Tibial nerve (tissue), 4 donors: ENCODE measurements around the gene NTRK3. TPM values are rescaled to one million over a fixed set of nuclear protein-coding genes. Genes with fewer than 3 reads are reported as not detected.

Experiments used
- DNase-seq, 2 donors: peaks; one replicate each; pipeline ENCODE4 v3.0.0-alpha.2; 2019; ENCODE audit warnings: low spot score in 2 of 2
- H3K27ac ChIP-seq, 4 donors: fragments of 200-600 bp; sonication (generic) in 3 of 4; one replicate each; pipeline ENCODE4 v1.5.1; 2017 to 2019; ENCODE audit warnings: mild to moderate bottlenecking in 1 of 4
- H3K27me3 ChIP-seq, 2 donors: fragments of 200-600 bp; sonication (generic) in 1 of 2; one replicate each; pipeline versions ENCODE4 v1.5.1 to v1.6.0; 2017 to 2019
- H3K36me3 ChIP-seq, 3 donors: fragments of 200-600 bp; sonication (generic); one replicate each; pipeline ENCODE4 v1.5.1; 2018 to 2019
- H3K4me1 ChIP-seq, 4 donors: fragments of 200-600 bp; sonication (generic) in 3 of 4; one replicate each; pipeline ENCODE4 v1.5.1; 2017 to 2019
- H3K4me3 ChIP-seq, 4 donors: fragments of 200-600 bp; sonication (generic) in 3 of 4; one replicate each; pipeline ENCODE4 v1.5.1; 2017 to 2019; ENCODE audit warnings: mild to moderate bottlenecking in 1 of 4, moderate library complexity in 1 of 4
- H3K9me3 ChIP-seq, 4 donors: fragments of 200-600 bp; sonication (generic) in 3 of 4; one replicate each; pipeline ENCODE4 v1.5.1; 2017 to 2019
- EP300 ChIP-seq, 2 donors: sonication (generic); formaldehyde crosslinking; IDR thresholded peaks; one replicate each; pipeline ENCODE4 v1.6.1; 2017; ENCODE audit warnings: antibody characterized with exemption in 2 of 2, mild to moderate bottlenecking in 1 of 2
- POLR2A ChIP-seq, 2 donors: fragments of 450-650 bp; IDR thresholded peaks; one replicate each; pipeline ENCODE4 v1.6.1; 2017; ENCODE audit warnings: antibody characterized with exemption in 2 of 2, mild to moderate bottlenecking in 2 of 2, moderate library complexity in 2 of 2
- WGBS, 2 donors: methylation state at CpG; one replicate each; pipeline ENCODE4 v1.1.5; 2018; 5-methylcytosine and 5-hydroxymethylcytosine counted together
- total RNA-seq, 4 donors: library from RNA; depleted of rRNA; stranded (reverse); fragments of >200 nt; gene quantifications; one replicate each; pipeline ENCODE4 v1.1.0, GENCODE V29; 2016
- TF ChIP-seq, protein P1 (sequence below), 5 experiments: fragments of 200-600 bp in 3 of 5; fragments of 450-650 bp in 2 of 5; sonication (generic) in 3 of 5; IDR thresholded peaks; one replicate each; pipeline ENCODE4 v1.5.1; 2016 to 2019; ENCODE audit warnings: antibody characterized with exemption in 5 of 5, mild to moderate bottlenecking in 3 of 5, moderate library complexity in 2 of 5

The NTRK3 gene
- total RNA-seq, 4 donors from 2014 or later = 53.4 to 85.9 (median 83.6) TPM

DNA sequence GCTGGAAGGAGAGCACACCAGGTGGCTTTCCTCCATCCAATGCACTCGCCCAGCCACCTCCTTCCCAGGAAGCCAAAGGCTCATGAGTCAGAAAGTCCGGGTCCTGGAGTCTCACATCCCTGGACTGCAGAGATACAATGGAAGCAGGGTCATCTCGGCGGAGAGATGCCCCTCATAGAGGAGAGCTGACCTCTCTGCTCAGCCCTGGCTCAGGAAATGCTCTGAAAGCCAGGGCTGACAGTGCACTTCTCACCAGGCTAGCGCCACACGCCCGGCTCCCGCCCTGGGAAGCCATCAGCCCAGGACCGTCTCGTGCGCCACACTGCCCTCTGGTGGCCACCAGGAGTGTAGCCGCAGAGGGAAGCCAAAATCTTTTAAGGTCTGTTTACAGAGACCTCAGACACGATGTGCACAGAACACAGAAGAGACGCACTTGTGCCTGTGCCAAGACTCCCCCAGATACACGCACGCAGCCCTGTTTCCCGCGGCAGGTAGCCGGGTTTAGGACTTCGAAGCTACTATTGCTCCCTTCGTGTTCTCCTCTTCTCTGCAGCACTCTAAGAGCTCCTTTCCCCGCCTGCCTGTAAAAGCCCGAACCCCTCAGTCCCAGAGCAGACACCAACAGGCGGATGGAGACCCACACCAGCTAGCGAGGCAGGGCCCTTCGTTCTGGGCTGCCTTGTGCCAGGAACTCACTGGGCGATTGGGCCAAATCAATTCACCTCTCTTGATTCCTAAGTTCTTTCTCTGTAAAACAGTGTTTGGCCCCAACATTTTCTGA is 9.7 kb downstream of the NTRK3 start:
- DNase-seq = peak; percentile 55 to 73
- Histone ChIP-seq H3K27me3 (no peaks in the 10 kb centered on the region), H3K4me3 (peak overlapping the region in 2 of 4 donors; percentile 4 to 5), H3K9me3 (no peaks in the 10 kb centered on the region), H3K4me1 (peaks cover 0 to 30% (median 6%) of the 10 kb centered on the region in 4 donors), H3K27ac (peak overlapping the region in 1 of 4 donors; percentile 42), H3K36me3 (no peaks in the 10 kb centered on the region)
- no peak for TF ChIP-seq POLR2A (IDR thresholded peaks at IDR 0.05)
- TF ChIP-seq EP300 (IDR thresholded peaks at IDR 0.05) = peak in 1 of 2 donors; percentile 30
- TF ChIP-seq, protein P1, sequence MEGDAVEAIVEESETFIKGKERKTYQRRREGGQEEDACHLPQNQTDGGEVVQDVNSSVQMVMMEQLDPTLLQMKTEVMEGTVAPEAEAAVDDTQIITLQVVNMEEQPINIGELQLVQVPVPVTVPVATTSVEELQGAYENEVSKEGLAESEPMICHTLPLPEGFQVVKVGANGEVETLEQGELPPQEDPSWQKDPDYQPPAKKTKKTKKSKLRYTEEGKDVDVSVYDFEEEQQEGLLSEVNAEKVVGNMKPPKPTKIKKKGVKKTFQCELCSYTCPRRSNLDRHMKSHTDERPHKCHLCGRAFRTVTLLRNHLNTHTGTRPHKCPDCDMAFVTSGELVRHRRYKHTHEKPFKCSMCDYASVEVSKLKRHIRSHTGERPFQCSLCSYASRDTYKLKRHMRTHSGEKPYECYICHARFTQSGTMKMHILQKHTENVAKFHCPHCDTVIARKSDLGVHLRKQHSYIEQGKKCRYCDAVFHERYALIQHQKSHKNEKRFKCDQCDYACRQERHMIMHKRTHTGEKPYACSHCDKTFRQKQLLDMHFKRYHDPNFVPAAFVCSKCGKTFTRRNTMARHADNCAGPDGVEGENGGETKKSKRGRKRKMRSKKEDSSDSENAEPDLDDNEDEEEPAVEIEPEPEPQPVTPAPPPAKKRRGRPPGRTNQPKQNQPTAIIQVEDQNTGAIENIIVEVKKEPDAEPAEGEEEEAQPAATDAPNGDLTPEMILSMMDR (IDR thresholded peaks at IDR 0.05) = peak; percentile 92 to 96 (median 92)
- 14 to 15% methylated on average over 24 to 27 of the region's 27 CpGs for WGBS, 2 donors

DNA sequence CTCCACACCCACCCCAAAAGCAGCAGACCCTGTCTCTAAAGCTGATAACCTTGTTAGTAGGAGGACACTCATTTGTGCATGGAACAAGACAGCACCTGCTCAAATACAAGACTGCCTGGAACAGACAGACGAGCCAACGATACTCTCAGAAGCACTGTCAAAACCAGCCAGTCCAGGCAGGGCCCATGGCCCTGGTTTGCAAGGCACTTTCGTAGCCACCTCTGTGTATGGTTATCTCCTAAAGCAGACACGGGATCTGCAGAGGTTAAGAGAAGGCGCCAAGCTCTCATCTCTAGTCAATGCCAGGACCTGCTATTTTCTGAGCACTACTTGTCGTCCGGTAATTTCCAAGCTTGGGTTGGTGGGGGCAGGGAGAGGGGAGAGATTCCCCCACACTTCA is 10.5 kb downstream of the NTRK3 start:
- H3K4me3 ChIP-seq = no peak overlapping the region
- WGBS, 2 donors = 74 to 86% methylated on average over 6 to 7 of the region's 7 CpGs
- no peak for DNase-seq
- peaks cover 0 to 30% (median 8%) of the 10 kb centered on the region in 4 donors for H3K4me1 ChIP-seq
- TF ChIP-seq, protein P1 (IDR thresholded peaks at IDR 0.05) = no peak
- TF ChIP-seq EP300 (IDR thresholded peaks at IDR 0.05) = no peak
- TF ChIP-seq POLR2A (IDR thresholded peaks at IDR 0.05) = no peak
- no peaks in the 10 kb centered on the region for H3K36me3 ChIP-seq
- no peak overlapping the region for H3K27ac ChIP-seq
- no peaks in the 10 kb centered on the region for H3K27me3 ChIP-seq
- H3K9me3 ChIP-seq = no peaks in the 10 kb centered on the region

DNA sequence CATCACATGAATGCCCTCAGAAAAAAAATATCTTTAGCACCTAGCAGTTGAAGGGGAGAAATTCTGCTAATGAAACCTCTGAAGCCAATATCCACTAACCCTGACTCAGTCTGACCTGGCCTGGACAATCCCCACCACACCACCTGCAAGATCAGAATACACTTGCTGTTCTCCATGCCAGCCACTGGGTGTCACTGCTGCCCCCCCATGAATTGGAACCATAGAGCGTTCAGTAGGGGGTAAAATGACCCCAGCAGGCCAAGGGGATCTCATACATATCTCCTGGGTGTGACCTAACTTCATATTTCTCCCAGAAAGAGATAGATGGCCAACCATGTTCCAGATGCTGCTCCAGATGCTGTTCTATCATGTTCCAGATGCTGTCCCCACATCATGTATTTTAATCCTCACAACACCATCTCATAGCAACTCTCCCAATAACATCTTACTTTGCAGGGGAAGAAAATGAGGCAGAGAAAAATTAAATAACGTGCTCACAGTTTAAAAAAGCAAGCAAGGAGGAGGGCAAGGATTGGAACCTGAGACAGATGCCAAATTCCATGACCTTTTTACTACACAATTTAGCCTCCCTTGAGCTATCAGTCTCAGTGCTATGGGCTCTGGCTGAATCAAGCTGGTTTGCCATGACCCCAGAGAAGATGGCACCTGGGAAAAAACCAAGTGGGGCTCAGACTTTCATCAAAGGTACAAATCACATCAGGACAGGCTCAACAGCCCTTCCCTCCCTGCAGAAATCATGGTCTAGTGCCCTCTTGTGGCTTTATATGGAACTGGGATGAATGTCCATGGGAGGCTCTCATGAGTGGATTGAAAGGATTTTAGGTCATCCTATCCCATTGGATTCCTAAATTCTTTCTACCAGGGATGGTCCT is 12.4 kb downstream of the NTRK3 start:
- Histone ChIP-seq H3K36me3 (no peaks in the 10 kb centered on the region), H3K4me1 (peaks cover 0 to 35% (median 8%) of the 10 kb centered on the region in 4 donors), H3K27ac (no peak overlapping the region), H3K4me3 (no peak overlapping the region), H3K27me3 (no peaks in the 10 kb centered on the region), H3K9me3 (no peaks in the 10 kb centered on the region)
- peak in 1 of 2 donors; percentile 27 for DNase-seq
- TF ChIP-seq POLR2A (IDR thresholded peaks at IDR 0.05) (no peak), EP300 (IDR thresholded peaks at IDR 0.05) (no peak)
- TF ChIP-seq, protein P1 (IDR thresholded peaks at IDR 0.05) = peak; percentile 25 to 49 (median 37)
- 69% methylated on average over 2 of the region's 2 CpGs for WGBS, 2 donors

DNA sequence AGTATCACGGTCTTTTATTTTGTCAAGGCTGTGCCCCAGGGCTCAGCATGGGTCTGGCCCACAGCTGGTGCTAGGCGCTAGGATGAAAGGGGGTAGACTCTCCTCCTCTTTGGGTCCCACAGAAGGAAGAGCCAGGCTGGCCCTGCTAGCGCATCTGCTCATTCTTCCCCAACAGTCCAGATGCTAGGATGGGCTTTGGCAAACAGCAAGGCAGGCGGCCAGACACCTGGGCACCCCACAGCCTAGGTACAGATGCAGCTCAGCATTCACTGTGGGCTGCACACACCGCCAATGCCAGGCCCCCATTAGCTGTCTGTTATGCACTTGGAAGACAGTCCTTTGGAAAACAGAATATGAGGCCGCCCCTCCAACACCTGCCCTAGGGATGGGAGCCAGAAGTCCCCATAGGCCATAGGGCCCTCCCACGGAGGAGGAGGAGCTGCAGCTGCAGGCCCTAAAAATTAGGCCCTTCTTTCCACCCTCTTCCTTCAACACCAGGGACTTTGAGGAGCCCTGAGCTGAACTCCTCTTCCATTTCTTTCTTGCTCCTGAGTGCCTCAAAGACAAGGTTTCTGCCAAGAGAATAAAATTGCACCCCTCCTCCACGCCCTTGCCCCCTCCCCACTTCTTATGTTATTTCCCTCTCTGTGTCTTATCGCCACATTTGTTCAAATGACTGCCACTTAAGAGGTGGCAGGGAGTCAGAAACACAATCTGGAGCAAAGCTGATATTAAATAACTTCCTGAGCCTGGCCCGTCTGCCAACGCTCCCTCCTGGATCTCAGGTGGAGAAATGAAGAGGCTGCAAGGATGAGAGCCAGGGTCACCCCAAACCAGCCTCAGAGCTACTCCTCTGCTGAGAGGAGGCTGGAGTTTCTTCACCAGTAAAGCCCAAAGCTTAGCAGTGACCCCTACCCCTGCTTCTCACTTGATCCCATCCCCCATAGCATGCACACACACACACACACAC is 13.7 kb downstream of the NTRK3 start:
- Histone ChIP-seq H3K4me3 (no peak overlapping the region), H3K9me3 (peaks cover 0 to 2% (median 0%) of the 10 kb centered on the region in 4 donors), H3K36me3 (no peaks in the 10 kb centered on the region), H3K4me1 (peaks cover 0 to 29% (median 5%) of the 10 kb centered on the region in 4 donors), H3K27ac (no peak overlapping the region), H3K27me3 (no peaks in the 10 kb centered on the region)
- TF ChIP-seq POLR2A (IDR thresholded peaks at IDR 0.05) (no peak), EP300 (IDR thresholded peaks at IDR 0.05) (no peak)
- TF ChIP-seq, protein P1 (IDR thresholded peaks at IDR 0.05) = no peak
- 88 to 89% methylated on average over 9 to 10 of the region's 11 CpGs for WGBS, 2 donors
- no peak for DNase-seq
